Erythroblast (primary cell): ENCODE data around the gene ZNF638.

ENCODE experiments used
- GATA1 ChIP-seq: IDR thresholded peaks from 2 replicates; pipeline ENCODE4 v1.6.1; 2011; ENCODE audit warnings: low read depth, mild to moderate bottlenecking, control low read depth, low read length, moderate library complexity
- POLR2A ChIP-seq: IDR thresholded peaks from 2 replicates; pipeline ENCODE4 v1.6.1; 2011; ENCODE audit warnings: mild to moderate bottlenecking, low read length

DNA sequence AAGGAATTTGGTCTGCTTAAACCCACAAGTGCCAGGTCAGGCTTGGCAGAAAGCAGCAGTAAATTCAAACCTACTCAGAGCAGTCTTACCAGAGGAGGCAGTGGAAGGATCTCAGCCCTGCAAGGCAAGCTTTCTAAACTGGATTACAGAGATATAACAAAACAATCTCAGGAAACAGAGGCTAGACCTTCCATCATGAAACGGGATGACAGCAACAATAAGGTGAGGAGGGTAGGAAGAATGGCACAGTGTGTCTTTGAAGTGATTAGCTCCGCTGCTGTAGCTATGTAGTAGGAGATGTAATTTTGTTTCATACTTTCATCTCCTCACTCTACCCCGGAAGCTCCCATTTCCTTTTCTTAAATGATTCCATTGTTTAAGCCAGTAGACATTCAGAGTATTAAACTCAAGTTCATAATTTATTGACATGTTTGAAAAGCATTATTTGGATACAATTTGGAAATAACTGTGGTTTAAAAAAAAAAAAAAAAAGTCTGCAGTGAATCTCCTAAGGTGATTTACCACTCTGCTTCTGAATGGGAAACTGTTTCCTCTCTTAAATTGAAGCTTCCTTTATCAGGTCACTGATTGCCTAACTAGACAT is 92.3 kb downstream of the ZNF638 start:
- TF ChIP-seq POLR2A (no peak), GATA1 (no peak)
